OCI-LY1 (cell line): ENCODE data around the gene OMP.

Source experiments
- H2AFZ ChIP-seq: fragments of 200-600 bp; sonication (generic), shearing (Covaris generic); 2 replicates; pipeline ENCODE4 v1.6.0; 2014; ENCODE audit warnings: antibody characterized with exemption, mild to moderate bottlenecking, low read length
- H3F3A ChIP-seq: fragments of 200-600 bp; sonication (generic), shearing (Covaris generic); 2 replicates; pipeline ENCODE4 v1.6.0; 2014; ENCODE audit warnings: mild to moderate bottlenecking, antibody characterized with exemption, low read length, moderate library complexity; ENCODE audit not compliant: insufficient read depth
- H3K27ac ChIP-seq: fragments of 200-600 bp; sonication (generic); 2 replicates; pipeline ENCODE4 v1.5.1; 2014; ENCODE audit warnings: low read length, mixed run types, mild to moderate bottlenecking, low read depth; ENCODE audit not compliant: poor library complexity, severe bottlenecking
- H3K27me3 ChIP-seq: fragments of 200-600 bp; sonication (generic); 2 replicates; pipeline ENCODE4 v1.6.0; 2014; ENCODE audit warnings: antibody characterized with exemption, mild to moderate bottlenecking, low read length, moderate library complexity; ENCODE audit not compliant: insufficient read depth
- H3K36me3 ChIP-seq: fragments of 200-600 bp; sonication (generic); 2 replicates; pipeline ENCODE4 v1.6.1; 2014; ENCODE audit warnings: mild to moderate bottlenecking, antibody characterized with exemption, low read length, moderate library complexity, mixed read lengths; ENCODE audit not compliant: insufficient read depth
- H3K4me1 ChIP-seq: fragments of 200-600 bp; sonication (generic); 2 replicates; pipeline ENCODE4 v1.5.1; 2014; ENCODE audit warnings: mild to moderate bottlenecking, low read length, moderate library complexity; ENCODE audit not compliant: insufficient read depth, severe bottlenecking
- H3K4me2 ChIP-seq: fragments of 200-600 bp; sonication (generic), shearing (Covaris generic); 2 replicates; pipeline ENCODE4 v1.6.1; 2014; ENCODE audit warnings: low read length
- H3K4me3 ChIP-seq: fragments of 200-600 bp; sonication (generic); 2 replicates; pipeline ENCODE4 v1.5.1; 2014; ENCODE audit warnings: low read length, low read depth, mild to moderate bottlenecking, mixed read lengths; ENCODE audit not compliant: poor library complexity, severe bottlenecking
- H3K79me2 ChIP-seq: fragments of 200-600 bp; shearing (Covaris generic); 2 replicates; pipeline ENCODE4 v1.6.1; 2016; ENCODE audit warnings: mixed run types, low read length, mixed read lengths; ENCODE audit not compliant: insufficient read depth
- H3K9ac ChIP-seq: fragments of 200-600 bp; sonication (generic), shearing (Covaris generic); 2 replicates; pipeline ENCODE4 v1.6.1; 2014; ENCODE audit warnings: mild to moderate bottlenecking, low read length, mixed read lengths
- H3K9me2 ChIP-seq: fragments of 200-600 bp; sonication (generic), shearing (Covaris generic); 2 replicates; pipeline ENCODE4 v1.6.1; 2014; ENCODE audit warnings: low read depth, mild to moderate bottlenecking, low read length, mixed read lengths
- H3K9me3 ChIP-seq: fragments of 200-600 bp; shearing (Covaris generic); 2 replicates; pipeline ENCODE4 v1.6.1; 2014; ENCODE audit warnings: low read length, mixed read lengths
- H4K20me1 ChIP-seq: fragments of 200-600 bp; sonication (generic), shearing (Covaris generic); 2 replicates; pipeline ENCODE4 v1.6.0; 2016; ENCODE audit warnings: mild to moderate bottlenecking, low read length; ENCODE audit not compliant: insufficient read depth
- CTCF ChIP-seq: fragments of 200-600 bp; sonication (generic), shearing (Covaris generic); IDR thresholded peaks from 2 replicates; pipeline ENCODE4 v1.5.1; 2017; ENCODE audit warnings: mild to moderate bottlenecking, antibody characterized with exemption, low read length, moderate library complexity, mixed read lengths
- EZH2 ChIP-seq: fragments of 200-600 bp; sonication (generic), shearing (Covaris generic); IDR thresholded peaks from 2 replicates; pipeline ENCODE4 v1.8.0; 2017; ENCODE audit warnings: borderline replicate concordance, mixed run types, mild to moderate bottlenecking, antibody characterized with exemption, low read length, moderate library complexity, mixed read lengths

Gene OMP

GRCh38 chr11:77110836-77111235 is 8.2 kb downstream of the OMP start:
- no peak overlapping the region for H3K27ac ChIP-seq
- no peak overlapping the region for H3K4me2 ChIP-seq

GRCh38 chr11:77111277-77111676 is 8.6 kb downstream of the OMP start:
- Histone ChIP-seq H3K4me2 (no peak overlapping the region), H3K9me2 (no peaks in the 10 kb centered on the region), H3K36me3 (no peaks in the 10 kb centered on the region), H3K9ac (no peak overlapping the region), H2AFZ (no peak overlapping the region), H3K4me1 (no peaks in the 10 kb centered on the region), H3K27me3 (0 out of 2 replicates have a peak, but pooled peaks cover 3% of the 10 kb centered on the region), H3K27ac (no peak overlapping the region), H3K79me2 (no peaks in the 10 kb centered on the region), H3K4me3 (no peak overlapping the region), H4K20me1 (no peaks in the 10 kb centered on the region), H3K9me3 (no peaks in the 10 kb centered on the region), H3F3A (no peaks in the 10 kb centered on the region)
- TF ChIP-seq EZH2 (no peak), CTCF (no peak)

More at GRCh38 chr11:77110836-77111235, 8.2 kb downstream of the OMP start:
- H3K9me2 ChIP-seq = no peaks in the 10 kb centered on the region
- H4K20me1 ChIP-seq = no peaks in the 10 kb centered on the region
- H2AFZ ChIP-seq = no peak overlapping the region
- H3K4me1 ChIP-seq = no peaks in the 10 kb centered on the region
- H3K27me3 ChIP-seq = 0 out of 2 replicates have a peak, but pooled peaks cover 3% of the 10 kb centered on the region
- no peaks in the 10 kb centered on the region for H3K9me3 ChIP-seq
- TF ChIP-seq EZH2 = no peak
- no peak for TF ChIP-seq CTCF
- H3F3A ChIP-seq = no peaks in the 10 kb centered on the region
- no peak overlapping the region for H3K4me3 ChIP-seq
- no peaks in the 10 kb centered on the region for H3K36me3 ChIP-seq
- H3K9ac ChIP-seq = no peak overlapping the region
- H3K79me2 ChIP-seq = no peaks in the 10 kb centered on the region

DNA sequence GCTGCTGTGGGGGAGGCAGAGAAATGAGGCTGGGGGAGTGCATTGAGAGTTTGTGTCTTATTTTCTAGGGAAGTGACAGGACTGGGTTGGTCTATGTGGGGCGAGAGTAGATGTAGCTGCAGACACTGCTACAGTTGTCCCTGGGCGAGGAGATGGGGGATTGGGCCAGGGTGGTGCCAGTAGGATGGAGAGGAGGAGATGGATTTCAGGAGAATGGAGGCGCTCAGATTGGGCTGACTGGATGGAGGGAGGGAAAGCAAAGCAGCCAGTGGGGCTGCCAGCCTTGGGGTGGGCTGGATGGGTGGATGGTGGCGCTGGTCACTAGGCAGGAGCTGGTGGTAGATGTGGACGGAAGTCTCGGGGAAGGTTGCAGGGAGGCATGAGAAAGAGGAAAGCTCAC is 9.3 kb downstream of the OMP start:
- Histone ChIP-seq H3K9me3 (no peaks in the 10 kb centered on the region), H3K79me2 (no peaks in the 10 kb centered on the region), H3K9ac (no peak overlapping the region), H3F3A (no peaks in the 10 kb centered on the region), H3K36me3 (no peaks in the 10 kb centered on the region), H3K4me2 (no peak overlapping the region), H3K4me3 (no peak overlapping the region), H3K27ac (no peak overlapping the region), H4K20me1 (no peaks in the 10 kb centered on the region), H3K27me3 (0 out of 2 replicates have a peak, but pooled peaks cover 3% of the 10 kb centered on the region), H2AFZ (no peak overlapping the region), H3K4me1 (no peaks in the 10 kb centered on the region), H3K9me2 (no peaks in the 10 kb centered on the region)
- TF ChIP-seq CTCF (no peak), EZH2 (no peak)
